ENCODE results near the gene TSSC4.

TSSC4 gene

DNA sequence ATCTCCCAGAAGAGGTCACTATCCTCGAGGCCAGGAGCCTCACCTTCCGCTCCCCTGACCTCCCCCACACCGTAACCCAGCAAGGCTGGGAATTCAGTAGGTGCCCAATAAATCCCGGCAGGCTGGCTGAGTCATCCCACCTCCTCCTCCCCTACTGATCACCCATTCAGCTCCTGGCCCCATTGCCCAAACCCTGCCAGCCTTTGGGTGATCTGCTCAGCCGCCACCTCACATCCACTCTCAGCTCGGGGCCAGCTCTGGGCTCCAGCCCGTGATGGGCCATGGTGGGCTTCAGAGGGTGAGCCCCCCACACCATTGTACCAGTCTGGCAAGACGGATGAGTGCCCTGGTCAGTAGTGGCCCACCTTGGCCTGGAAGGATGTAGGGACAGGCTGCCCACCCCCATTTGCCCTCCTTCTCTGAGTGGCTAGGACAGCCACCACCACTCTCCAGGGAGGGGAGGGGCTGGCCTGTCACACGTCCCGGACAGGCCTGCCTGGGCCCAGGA, 35.5 kb downstream of the TSSC4 start:
- DNase-seq: no peak

DNA sequence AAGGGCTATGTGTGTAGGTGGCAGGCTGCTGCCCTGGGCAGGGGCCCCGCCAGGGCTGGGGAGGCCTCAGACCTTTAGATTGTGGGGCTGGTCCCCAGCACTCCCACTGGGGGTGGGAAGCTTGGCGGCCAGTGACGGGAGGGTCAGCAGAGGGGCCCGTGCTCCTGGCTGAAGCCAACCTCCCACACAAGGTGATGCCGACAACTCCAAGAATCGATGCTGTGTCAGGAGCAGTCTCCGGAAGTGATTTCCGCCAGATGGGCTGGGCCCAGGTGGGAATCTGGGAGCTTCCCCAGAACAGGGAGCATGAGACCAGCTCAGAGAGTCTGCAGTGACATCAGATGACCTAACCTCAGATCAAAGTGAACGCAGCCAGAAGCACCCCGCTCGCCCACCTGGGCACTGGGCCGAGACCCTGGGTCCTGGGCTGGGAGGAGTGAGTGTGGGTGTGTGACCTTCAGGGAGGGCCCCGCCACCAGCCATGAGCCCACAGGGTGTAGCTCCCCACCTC, 36.0 kb downstream of the TSSC4 start:
- DNase-seq: no peak

DNA sequence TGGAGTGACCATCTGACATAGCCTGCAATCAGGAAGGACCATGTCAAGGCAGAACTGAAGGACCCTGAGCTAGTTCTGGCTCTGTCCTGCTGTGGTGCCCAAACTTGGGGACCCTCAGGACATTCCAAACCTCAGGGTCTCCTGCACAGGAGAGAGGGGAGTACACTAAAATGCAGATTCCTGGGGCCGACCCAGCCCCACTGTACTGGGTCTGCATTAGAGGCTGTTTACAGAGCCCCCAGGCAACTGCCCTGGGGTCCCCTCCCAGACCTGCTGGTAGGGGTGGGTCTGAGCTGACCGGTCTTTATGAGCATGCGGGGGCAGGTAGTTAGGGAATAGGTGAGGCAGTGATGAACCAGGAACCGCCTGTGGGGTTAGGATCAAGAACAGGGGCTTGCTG, 37.0 kb downstream of the TSSC4 start:
- DNase-seq: no peak

DNA sequence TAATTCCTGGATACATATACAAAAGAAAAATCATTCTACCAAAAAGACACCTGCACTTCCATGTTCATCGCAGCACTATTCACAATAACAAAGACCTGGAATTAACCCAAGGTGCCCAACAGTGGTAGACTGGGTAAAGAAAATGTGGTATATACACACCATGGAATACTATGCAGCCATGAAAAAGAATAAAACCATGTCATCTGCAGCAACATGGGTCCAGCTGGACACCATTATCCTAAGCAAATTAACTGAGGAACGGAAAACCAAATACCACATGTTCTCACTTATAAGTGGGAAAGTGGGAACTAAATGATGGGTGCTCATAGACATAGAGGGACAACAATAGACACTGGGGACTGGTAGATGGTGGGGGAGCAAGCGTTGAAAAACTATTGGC, 39.3 kb downstream of the TSSC4 start:
- DNase-seq: no peak

DNA sequence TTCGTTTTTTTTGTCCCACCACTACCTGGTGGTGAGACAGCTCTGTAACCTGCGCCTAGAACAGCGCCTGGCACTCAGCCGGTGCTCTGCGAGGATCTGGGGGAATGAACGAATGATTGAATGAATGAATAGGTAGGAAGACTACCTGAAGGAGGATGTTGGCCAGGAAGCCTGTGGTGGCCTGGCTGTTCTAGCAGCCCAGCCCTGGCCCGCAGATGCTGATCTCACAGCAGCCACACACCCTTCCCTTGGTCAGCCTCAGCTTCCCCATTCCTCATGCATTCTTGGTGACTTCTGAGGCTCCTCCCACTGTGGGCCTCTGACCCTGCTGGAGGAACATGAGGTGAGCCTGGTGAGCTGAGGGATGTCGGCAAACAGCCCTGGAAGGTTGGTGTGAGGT, 40.1 kb downstream of the TSSC4 start:
- DNase-seq: no peak

DNA sequence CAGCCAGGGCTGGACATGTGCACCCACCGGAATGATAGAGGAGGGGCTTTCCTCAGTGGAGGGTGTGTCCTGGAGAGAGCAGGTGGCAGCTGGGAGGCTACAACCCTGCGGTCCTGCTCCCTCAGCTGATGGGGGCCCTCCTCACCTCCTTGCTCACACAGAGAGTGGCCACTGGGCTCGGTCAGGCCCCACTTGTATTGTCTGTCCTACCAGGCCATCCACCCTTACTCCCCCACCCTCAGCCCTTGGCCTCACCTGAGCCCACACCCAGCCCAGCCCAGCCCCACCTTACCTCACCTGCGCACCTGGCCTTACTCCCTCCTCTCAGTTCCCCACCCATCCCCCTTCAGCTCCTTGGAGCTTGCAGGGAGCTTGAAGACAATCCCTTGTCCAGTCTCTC, 40.6 kb downstream of the TSSC4 start:
- DNase-seq: no peak

DNA sequence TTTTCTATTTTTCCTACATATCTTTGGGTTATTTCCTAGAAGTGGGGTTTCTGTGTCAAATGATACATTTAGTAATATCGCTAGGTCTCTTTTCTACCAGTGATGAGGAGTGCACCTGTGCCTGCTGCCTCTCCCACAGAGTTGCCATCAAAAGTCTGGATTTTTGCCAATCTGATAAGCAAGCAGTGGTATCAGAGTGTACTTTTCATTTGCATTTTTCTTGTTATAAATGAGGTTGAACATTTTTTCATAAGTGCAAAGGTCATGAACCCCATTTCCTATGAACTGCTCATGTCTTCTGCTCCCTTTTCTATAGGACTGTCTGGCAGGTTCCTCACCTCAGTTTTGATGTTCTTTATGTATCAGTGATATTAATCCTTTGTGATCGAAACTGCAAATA, 42.0 kb downstream of the TSSC4 start:
- peak; percentile 71 for DNase-seq

DNA sequence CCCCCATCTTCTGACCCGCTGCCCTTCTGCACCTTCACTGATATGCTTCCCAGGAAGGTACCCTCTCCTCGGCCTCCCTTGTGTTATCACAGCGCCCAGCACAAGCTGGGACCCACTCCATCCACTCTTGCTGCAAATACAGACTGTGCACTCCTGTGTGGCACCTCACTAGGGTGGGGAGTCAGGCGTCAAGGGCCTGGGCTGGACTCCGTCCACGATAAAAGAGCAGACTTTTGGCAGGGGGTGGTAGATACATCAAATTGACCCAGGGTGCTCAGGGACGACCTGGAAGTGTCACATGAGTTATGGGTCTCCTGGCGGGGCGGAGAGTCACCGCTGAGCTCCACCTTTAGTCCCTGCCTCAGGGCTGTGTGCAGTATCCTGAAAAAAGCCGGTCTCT, 42.9 kb downstream of the TSSC4 start:
- no peak for DNase-seq

DNA sequence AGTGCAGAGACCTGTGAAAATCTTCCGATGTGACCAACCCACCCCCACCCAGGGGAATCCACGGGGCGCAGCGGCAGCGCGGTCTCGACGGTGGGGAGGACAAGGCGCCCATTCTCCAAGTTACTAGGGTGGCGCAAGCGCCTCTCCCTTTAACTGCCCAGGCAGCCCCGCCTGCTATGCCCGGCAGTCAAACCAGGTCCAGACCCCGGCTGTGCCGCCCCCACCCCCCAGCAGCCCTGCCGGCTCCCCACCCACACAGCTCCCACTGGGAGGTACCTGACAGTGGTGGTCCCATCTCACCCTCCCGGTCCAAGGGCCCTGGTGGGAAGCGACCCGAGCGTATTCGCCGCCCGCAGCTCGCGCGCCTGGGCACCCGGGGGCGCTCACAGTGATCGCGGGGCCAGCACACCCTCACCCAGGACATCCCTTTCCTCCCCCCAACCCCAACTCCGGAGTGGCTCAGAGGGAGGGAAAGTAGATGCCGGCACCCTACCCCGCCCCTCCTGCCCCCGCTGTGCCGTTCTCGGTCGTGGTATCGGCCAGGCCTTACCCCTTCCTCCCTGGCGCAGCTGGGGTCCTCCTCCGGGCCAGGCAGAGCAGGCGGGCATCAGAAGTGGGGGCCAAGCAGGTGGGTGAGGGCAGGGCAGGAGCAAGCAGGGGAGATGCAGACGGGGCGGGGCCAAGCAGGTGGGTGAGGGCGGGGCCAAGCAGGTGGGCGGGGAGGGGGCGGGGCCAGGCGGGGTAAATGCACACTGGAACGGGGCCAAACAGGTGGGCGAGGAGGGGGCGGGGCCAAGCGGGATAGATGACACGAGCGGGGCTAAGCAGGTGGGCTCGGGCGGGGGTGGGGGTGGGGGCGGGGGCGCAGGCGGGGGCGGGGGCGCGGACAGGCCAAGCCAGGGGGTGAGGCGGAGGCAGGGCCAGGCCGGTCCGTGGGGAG, 43.6 kb downstream of the TSSC4 start, which contains the start of gene TRPM5:
Gene TRPM5, minus strand, starts transcription at position 634 of the 940 bp plus-strand sequence. CDS start 21,478 bp downstream, outside the sequence.
- peak; percentile 74 for DNase-seq

DNA sequence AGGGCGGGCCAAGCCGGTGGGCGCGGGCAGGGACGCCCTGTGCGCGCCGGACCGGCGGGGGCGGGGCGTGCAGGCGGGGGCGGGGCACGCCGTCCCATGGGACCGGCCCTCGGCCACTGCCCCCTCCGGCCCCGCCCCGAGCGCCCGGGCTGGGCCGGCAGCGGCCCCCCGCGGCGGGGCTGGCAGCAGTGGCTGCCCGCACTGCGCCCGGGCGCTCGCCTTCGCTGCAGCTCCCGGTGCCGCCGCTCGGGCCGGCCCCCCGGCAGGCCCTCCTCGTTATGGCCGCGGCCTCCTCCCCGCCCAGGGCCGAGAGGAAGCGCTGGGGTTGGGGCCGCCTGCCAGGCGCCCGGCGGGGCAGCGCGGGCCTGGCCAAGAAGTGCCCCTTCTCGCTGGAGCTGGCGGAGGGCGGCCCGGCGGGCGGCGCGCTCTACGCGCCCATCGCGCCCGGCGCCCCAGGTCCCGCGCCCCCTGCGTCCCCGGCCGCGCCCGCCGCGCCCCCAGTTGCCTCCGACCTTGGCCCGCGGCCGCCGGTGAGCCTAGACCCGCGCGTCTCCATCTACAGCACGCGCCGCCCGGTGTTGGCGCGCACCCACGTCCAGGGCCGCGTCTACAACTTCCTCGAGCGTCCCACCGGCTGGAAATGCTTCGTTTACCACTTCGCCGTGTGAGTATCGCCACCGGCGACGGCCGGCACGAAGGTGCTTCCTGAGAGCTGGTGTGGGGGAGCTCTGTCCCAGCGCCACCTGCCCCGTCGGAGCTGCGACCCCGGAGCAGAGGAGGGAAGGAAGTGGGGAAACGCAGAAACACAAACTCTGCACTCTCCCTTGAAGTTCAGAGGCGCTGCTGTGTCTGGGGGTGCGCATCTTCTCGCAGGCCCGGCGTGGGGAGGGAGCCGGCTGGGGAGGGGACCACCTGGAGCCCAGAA, 44.5 kb downstream of the TSSC4 start, which contains the start of gene KCNQ1:
Gene KCNQ1, plus strand, starts transcription at position 188 of the 925 bp plus-strand sequence. Its CDS starts 91 bp downstream, at position 279.
- peak; percentile 67 for DNase-seq

DNA sequence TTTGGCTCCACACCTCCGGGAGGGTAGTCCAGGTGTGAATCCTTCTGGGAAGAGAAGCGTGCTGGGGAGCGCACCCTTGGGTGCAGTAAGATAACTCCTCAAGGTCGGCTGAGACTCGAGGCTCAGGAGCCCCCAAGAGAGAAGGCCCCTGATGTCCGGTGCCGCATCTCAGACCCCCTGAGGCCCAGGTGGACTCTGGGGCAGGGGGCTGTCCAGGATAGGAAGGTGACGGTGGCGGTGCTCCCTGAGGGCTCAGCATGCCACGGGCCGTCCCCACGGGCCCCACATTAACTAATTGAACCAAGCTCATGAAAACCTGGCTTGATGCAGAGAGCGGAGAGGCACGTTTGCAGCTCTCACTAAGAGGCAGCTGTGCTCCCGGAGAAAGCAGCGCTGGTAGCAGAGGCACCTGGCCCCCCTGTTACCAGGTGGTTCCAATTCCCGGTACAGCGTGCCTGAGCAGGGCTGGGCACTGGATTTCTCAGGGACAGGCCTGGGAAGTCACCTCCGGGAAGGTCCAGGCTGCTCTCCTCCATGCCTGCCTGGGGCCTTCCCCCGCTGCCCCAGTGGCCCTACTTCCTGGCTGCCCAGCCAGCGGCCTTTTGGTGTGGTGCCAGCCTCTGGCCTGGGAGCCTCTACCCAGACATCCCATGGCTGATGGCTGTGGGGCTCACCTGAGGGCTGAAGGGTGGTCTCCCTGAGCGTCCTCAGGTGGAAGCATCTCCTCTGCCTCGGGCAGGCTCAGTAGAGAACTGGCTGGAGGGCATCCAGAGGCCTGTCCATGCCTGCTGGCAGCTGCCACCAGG, 45.4 kb downstream of the TSSC4 start:
- no peak for DNase-seq

DNA sequence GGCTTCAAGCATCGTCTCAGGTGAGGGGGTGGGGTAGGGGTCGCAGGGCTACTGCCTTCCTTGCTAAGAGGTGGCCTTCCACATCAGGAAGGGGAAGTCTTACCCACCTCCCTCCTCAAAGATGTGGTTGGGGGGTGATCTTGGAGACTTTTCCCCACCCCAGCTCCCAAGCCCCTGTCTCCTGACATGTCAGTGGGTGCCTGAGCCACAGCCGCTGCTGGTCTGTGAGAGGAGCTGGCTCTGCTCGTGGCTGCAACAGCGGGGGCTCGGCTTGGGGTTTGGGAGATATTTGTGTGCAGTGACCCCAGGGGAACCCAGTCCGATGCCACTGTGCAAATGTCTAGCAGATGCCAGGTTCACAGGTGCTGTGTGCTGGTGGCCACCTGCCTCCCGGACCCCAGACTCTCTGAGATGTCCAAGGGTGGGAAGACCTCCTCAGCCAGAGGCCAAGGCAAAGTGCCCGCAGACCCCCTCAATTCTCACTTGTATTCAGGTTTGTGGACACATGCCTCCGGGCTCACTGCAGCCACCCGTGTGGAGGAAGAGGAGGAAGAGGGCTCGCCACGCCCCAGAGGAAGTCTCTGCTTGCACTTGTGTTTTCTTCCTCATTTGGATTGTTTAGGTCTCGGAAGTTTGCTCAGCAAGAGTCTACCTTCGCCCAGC, 46.2 kb downstream of the TSSC4 start:
- no peak for DNase-seq

DNA sequence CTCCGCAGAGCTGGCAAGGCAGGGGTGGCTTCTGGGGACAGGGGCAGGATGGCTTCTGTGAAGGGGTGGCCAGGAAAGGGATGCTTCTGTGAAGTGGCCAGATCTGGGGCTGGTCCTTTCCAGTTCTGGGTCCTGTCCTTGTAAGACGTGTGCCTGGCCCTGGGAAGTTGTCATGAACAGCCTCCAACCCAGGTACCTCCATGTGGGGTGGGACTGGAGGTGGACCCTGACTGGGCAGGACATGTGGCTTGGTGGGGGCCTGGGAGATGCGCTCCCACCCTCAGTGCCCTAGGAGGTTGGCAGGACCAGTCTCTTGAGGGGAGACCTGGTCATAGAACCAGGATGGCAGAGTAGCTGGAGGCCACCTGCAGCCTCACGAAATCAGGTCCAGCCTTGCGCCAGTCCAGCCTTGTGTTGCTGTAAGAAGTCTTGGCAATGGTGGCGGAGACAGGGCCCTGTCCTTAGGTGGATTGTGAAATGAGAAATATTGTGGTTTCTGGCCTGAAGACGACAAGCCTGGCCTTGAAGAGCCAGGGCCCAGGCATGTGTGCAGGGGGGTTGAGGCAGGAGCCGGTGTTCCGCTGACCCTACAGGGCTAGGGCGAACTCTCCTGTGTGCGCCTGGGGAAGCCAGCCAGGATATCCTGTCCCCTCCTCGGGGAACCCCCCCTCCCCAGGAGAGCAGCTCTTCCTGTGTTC, 46.9 kb downstream of the TSSC4 start:
- no peak for DNase-seq

DNA sequence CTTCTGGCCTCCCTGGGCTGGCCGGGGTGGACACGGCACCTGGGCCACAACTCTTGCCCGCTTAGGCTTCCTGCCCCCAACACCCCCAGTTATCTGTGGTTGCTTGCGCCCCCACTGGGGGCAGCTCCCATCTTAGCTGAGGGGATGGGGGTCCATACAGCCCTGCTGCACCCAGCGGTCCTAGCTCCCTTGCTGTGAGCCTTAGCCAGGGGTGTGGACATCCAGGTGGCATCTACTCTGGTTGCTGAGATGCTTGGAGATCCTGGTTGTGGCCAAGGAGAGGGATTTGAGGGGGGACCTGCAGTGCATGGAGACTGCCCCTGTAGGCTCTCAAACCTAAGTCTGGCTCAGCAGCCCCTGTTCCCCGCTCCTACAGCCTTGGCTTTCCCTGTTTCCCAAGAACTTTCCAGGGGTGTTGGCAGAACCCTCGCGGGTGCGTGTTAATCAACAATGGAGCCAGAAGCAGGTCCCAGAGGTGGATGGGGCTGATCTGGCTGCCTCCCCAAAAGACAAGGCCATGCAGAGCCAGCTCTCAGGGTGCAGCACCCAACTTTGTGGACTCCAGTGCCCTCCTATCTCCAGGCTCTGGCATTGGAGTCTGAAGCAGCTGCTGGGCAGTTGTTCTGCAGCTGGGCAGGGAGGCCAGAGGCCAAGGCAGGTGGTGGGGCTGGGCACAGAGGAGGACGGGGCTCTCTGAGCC, 47.6 kb downstream of the TSSC4 start:
- no peak for DNase-seq

DNA sequence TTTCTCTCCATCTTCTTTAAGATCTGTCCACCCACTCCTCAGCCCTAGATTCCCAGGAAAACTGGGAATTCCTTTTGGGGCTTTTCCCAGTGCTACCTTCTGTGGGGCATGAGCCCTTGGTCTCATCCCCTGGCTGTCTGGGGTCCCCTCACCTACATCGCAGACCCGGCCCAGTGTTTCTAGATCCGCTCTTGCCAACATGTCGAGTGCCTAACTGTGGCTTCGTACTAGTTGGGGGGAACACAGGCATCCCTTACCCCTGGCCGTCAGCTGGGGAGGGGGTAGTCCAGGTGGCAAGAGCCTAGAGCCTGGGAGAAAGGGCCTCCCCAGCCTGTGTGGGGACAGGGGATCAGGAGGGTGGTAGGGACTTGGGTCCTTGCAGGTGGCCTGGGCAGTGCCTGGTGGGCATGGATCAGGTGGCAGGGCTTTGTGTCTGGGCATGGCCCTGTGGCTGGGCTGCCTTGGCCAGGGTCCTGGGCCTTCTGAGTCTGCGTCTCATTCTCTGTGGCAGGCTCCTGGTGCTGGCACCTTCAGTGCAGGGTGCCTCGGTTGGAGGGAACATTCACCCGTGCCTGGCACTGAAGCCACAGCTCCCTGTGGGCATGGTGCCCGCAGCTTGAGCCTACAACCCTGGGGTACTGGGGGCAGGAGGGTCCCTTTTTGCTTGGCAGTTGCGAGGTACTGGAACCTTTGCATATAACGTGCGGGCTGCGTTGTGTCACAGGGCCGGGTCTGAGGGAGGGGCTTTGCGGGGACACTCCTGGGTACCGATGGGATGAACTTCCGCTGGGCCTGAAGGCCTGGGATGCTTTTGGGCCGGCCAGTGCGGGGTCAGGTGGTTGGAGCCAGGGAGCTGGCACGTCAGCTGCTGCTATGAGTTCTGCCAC, 48.4 kb downstream of the TSSC4 start:
- DNase-seq: no peak

DNA sequence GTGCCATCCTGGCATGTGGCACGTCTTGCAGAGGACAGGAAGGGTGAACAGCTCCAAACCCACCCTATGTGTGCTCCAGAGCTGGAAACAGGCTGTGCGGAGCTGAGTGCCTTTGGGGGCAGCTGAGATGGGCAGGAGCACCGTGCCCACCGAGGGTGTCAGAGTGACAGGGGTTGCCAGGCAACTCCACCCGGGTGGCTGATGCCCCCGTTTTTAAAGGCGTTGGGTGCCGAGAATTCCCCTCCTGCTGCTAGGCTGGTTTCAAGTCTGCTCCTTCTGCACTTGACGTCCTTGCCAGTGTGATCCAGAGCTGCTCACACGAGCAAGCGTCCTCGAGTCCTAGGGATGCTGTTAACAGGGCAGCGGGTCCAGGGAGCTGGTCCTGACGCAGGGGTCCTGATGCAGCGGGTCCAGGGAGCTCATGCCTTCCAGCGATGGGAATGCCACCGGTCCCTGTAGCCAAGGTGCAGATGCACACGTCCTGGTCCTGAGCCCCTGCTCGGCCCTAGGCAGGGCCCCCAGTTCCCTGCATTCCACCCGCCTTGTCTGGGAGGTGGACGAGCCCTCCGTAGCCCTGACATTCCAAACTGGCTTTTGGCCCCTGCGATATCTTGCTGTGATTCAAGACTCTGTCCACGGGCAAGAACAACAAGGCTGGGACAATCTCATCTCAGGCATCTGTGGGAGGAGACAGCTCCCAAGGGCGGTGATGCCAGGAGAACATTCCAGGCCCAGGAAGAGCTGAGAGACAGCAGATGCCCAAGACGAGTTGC, 49.2 kb downstream of the TSSC4 start:
- no peak for DNase-seq

DNA sequence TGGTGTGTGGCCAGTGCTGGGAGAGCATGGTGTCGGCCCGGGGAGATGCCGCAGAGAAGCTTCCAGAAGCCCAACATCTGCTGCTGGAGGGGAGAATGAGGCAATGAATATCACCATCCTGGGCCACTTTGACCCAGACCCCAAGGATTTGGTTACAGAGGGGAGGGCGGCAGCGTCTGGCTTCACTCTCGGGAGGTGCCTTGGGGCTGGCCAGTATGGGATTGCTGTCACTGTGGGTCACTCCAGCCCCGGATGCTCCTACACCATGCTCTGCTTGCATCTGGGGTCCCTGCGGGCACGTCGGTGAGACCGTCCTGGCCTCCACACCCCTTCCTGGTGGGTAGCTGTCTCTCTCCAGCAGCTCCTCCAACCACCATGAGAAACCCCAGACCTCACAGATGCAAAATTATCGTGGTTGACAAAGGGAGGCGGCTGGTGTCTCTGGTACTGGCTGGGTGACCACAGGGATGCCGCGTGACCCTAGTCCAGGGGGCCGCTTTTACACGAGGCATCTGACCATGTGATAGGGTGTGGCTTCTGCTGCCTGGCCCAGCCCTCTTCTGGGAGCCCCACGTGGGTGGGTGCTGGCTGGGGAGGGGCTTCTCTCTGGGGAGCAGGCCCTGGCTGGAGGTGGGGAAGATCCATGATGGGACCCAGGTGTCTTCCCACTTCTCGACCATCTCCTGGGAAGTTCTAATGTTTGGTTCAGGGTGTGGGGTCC, 49.9 kb downstream of the TSSC4 start:
- no peak for DNase-seq

DNA sequence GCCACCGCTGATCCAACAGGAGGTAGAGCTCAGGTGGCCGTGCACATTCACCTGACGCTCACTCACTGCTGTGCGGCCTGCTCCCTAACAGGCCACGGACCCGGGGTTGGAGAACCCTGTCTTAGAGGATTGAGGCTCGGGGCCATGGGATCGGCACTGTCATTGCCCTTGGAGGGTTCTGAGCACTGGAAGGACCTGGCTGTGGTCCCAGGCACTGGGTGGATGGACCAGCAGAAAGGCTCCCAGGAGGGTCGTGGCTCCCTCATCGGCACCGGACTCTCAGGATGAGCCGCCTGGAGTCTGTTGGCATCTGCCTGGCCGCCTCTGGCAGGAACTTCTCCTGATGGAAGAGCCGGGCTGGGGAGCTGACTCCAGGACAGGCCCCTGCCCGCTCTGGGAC, 50.8 kb downstream of the TSSC4 start:
- no peak for DNase-seq

Measured in CD4-positive, alpha-beta T cell treated with Interleukin-12 subunit alpha and Interleukin-12 subunit beta, for 1 hour (primary cell).